ENCODE results near the gene BRAT1.

BRAT1 gene

DNA sequence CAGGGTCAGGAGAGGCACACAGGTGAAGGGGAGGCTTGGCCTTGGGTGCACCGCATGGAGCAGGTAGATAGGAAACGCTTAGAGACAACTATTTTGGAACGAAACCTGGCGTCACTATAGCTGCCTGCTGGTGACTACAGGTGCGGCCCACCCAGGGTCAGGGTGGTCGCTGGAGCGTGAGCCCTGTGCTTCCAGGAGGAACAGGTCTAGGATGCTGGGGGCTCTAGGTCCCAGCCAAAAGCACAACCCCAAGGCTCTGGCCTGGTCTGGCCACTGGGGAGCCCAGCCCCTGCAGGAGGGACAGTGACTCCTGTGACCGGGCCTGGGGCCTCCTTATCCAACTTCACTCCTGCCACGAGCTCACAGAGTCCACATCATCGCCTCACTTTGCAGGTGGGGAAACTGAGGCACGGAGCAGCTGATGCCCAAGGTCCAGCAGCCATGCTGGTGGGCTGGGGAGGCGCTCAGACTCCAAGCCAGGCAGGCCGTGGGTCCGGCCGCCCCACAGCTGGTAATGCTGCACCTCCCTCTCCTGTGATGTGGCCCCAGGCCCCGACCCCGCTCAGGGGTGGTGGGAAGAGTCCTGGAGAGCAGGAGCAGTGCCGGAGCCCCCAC lies 26.7 kb downstream of the BRAT1 start:
- H3K4me3 ChIP-seq (ENCODE audit: low read depth, low read length, poor library complexity, severe bottlenecking) = no peak overlapping the region
- no peaks in the 10 kb centered on the region for H4K20me1 ChIP-seq (ENCODE audit: insufficient read depth, low read length)
- H3K27ac ChIP-seq (ENCODE audit: low read depth, low read length, poor library complexity, severe bottlenecking) = no peak overlapping the region

DNA sequence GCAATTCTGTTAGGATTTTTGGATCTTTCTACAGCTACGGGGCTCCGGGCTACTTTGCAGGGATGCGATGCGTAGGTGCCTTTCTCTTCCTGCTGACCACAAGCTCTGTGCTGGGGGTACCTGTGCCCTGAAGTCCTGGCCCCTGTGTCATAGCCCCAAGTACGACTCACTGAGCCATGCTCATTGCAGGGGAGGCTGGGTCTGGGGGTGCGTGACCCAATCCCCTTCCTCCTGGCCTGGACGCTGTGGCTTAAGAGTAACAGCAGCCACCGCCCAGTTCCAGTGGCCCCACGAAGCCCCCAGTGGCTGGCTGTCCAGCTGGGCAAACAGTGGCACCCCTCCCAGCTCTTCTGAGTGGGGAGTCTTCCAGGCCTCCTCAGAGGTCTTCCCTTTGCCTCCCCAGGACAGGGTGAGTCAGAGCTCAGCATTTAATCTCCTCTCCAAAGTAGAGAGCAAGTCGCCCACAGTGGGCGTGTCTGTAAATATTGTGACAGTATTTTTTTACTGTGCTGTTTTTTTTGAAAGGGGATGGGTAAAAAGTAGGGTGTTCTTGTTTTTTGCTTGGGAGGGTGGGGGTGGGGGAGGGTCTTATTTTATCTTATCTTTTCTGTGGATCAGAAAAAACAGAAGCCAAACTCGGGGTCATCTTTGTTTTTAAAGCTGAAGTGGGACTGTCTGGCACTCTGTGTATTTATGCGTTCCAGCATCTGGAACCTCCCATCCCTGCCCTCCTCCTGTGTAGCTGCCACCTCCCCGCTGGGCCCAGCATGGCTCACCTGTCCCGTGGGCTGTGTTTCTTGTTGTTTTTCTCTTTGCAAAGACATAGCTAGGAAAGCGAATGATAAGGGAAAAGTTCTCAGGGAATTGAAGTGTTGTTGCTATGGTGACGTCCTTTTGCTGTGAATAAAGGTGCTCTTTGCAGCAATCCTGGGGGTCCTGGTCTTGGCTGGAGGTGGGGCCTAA lies 27.5 kb downstream of the BRAT1 start:
- H3K4me1 ChIP-seq (ENCODE audit: insufficient read depth, low read length, severe bottlenecking) = no peaks in the 10 kb centered on the region
- no peaks in the 10 kb centered on the region for H4K20me1 ChIP-seq (ENCODE audit: insufficient read depth, low read length)
- H3K4me2 ChIP-seq (ENCODE audit: low read length) = no peak overlapping the region
- no peaks in the 10 kb centered on the region for H3F3A ChIP-seq (ENCODE audit: insufficient read depth, low read length)
- no peak overlapping the region for H3K4me3 ChIP-seq (ENCODE audit: low read depth, low read length, poor library complexity, severe bottlenecking)
- H3K79me2 ChIP-seq (ENCODE audit: insufficient read depth, low read length) = no peaks in the 10 kb centered on the region
- TF ChIP-seq, protein P1, sequence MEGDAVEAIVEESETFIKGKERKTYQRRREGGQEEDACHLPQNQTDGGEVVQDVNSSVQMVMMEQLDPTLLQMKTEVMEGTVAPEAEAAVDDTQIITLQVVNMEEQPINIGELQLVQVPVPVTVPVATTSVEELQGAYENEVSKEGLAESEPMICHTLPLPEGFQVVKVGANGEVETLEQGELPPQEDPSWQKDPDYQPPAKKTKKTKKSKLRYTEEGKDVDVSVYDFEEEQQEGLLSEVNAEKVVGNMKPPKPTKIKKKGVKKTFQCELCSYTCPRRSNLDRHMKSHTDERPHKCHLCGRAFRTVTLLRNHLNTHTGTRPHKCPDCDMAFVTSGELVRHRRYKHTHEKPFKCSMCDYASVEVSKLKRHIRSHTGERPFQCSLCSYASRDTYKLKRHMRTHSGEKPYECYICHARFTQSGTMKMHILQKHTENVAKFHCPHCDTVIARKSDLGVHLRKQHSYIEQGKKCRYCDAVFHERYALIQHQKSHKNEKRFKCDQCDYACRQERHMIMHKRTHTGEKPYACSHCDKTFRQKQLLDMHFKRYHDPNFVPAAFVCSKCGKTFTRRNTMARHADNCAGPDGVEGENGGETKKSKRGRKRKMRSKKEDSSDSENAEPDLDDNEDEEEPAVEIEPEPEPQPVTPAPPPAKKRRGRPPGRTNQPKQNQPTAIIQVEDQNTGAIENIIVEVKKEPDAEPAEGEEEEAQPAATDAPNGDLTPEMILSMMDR (IDR thresholded peaks at IDR 0.05; ENCODE audit: low read length) = no peak
- no peak for TF ChIP-seq EZH2 (IDR thresholded peaks at IDR 0.05; ENCODE audit: borderline replicate concordance, low read length)
- H3K9me3 ChIP-seq (ENCODE audit: low read length) = no peaks in the 10 kb centered on the region
- no peak overlapping the region for H3K9ac ChIP-seq (ENCODE audit: low read length)
- no peaks in the 10 kb centered on the region for H3K9me2 ChIP-seq (ENCODE audit: low read depth, low read length)
- H2AFZ ChIP-seq (ENCODE audit: low read length) = no peak overlapping the region
- 0 out of 2 replicates have a peak, but pooled peaks cover 20% of the 10 kb centered on the region for H3K27me3 ChIP-seq (ENCODE audit: insufficient read depth, low read length)
- no peaks in the 10 kb centered on the region for H3K36me3 ChIP-seq (ENCODE audit: insufficient read depth, low read length)
- H3K27ac ChIP-seq (ENCODE audit: low read depth, low read length, poor library complexity, severe bottlenecking) = no peak overlapping the region

More for the DNA sequence above, 26.7 kb downstream of the BRAT1 start:
- no peaks in the 10 kb centered on the region for H3K9me2 ChIP-seq (ENCODE audit: low read depth, low read length)
- H3F3A ChIP-seq (ENCODE audit: insufficient read depth, low read length) = no peaks in the 10 kb centered on the region
- 0 out of 2 replicates have a peak, but pooled peaks cover 20% of the 10 kb centered on the region for H3K27me3 ChIP-seq (ENCODE audit: insufficient read depth, low read length)
- H3K9ac ChIP-seq (ENCODE audit: low read length) = no peak overlapping the region
- H3K79me2 ChIP-seq (ENCODE audit: insufficient read depth, low read length) = no peaks in the 10 kb centered on the region
- H3K4me2 ChIP-seq (ENCODE audit: low read length) = no peak overlapping the region
- no peaks in the 10 kb centered on the region for H3K4me1 ChIP-seq (ENCODE audit: insufficient read depth, low read length, severe bottlenecking)
- no peaks in the 10 kb centered on the region for H3K9me3 ChIP-seq (ENCODE audit: low read length)
- no peak overlapping the region for H2AFZ ChIP-seq (ENCODE audit: low read length)
- no peak for TF ChIP-seq EZH2 (IDR thresholded peaks at IDR 0.05; ENCODE audit: borderline replicate concordance, low read length)
- TF ChIP-seq, protein P1 (IDR thresholded peaks at IDR 0.05; ENCODE audit: low read length) = no peak
- H3K36me3 ChIP-seq (ENCODE audit: insufficient read depth, low read length) = no peaks in the 10 kb centered on the region

DNA sequence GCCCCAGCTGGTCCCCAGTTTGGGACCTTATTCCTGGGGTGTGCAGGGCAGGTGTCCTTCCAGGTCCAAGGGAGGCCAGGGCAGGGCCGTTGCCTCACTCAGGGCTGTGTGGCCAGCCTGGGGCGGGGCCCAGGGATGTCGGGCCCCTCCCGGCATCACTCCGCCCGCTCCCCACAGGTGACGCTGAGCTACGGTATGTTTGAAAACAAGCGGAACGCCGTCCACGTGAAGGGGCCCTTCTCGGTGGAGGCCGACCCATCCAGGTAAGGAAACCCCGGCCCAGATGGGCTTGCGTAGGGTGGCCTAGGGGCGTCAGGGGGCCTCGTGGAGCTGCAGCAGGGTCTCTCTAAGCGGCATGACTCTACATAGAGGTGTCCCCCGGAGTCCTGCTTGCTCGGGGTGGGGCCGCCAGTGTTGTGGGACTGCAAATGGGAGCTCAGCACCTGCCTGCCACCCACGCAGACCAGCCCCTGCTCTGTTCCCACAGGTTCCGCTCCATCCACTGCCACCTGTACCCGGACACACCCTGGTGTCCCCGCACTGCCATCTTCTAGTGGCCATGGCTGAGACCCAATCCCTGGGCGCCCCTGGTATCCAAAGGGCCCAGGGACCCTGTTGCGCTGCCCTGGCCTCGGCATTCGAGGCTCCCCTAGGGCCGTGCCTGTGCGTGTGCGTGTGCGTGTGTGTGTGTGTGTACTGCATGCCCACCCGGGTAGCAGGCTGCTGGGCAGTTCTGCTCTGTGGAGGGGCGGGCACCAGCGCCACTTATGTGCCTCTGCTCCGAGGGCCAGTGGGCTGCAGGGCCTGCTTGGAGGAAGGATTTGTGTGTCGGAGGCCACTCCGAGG lies 28.4 kb downstream of the BRAT1 start:
- H3K4me1 ChIP-seq (ENCODE audit: insufficient read depth, low read length, severe bottlenecking) = no peaks in the 10 kb centered on the region

More for the DNA sequence above, 28.4 kb downstream of the BRAT1 start:
- H3K27me3 ChIP-seq (ENCODE audit: insufficient read depth, low read length) = 0 out of 2 replicates have a peak, but pooled peaks cover 24% of the 10 kb centered on the region
- H3K27ac ChIP-seq (ENCODE audit: low read depth, low read length, poor library complexity, severe bottlenecking) = no peak overlapping the region
- H3K36me3 ChIP-seq (ENCODE audit: insufficient read depth, low read length) = no peaks in the 10 kb centered on the region
- no peak overlapping the region for H3K4me2 ChIP-seq (ENCODE audit: low read length)
- no peaks in the 10 kb centered on the region for H4K20me1 ChIP-seq (ENCODE audit: insufficient read depth, low read length)
- H2AFZ ChIP-seq (ENCODE audit: low read length) = no peak overlapping the region
- H3K79me2 ChIP-seq (ENCODE audit: insufficient read depth, low read length) = no peaks in the 10 kb centered on the region
- H3K9me2 ChIP-seq (ENCODE audit: low read depth, low read length) = no peaks in the 10 kb centered on the region
- TF ChIP-seq EZH2 (IDR thresholded peaks at IDR 0.05; ENCODE audit: borderline replicate concordance, low read length) = no peak
- TF ChIP-seq, protein P1 (IDR thresholded peaks at IDR 0.05; ENCODE audit: low read length) = no peak
- no peaks in the 10 kb centered on the region for H3F3A ChIP-seq (ENCODE audit: insufficient read depth, low read length)
- no peak overlapping the region for H3K9ac ChIP-seq (ENCODE audit: low read length)
- H3K4me3 ChIP-seq (ENCODE audit: low read depth, low read length, poor library complexity, severe bottlenecking) = no peak overlapping the region
- no peaks in the 10 kb centered on the region for H3K9me3 ChIP-seq (ENCODE audit: low read length)
